ENCODE measurements around the gene MDFI. TPM values are rescaled to one million over a fixed set of nuclear protein-coding genes. Genes with fewer than 3 reads are reported as not detected.

MDFI gene
- total and polyA plus RNA-seq, 7 donors, result 0.53 to 3.0 (median 0.93) TPM

DNA sequence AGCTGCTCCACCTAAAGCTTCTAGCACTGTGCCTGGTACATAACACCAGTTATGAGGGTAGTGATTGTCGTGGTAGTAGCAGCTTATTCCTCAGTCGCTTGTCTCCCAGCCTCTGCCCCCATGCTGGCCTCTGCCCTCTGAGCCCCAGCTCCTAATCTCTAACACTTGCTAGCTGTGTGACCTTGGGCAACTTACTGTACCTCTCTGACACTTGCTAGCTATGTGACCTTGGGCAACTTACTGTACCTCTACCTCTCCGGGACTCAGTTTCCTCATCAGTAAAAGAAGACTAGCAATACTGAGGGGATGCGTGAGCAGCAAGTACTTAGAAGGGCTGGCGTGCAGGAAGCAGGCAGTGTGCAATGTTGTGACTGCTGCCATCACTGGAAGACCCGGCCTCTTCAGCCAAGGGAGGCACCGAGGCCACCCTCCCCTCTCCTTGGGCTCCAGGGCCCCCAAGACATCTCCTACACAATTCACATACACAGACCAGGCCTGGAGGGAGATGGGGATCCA lies 9.9 kb downstream of the MDFI start:
- no peak for ATAC-seq

DNA sequence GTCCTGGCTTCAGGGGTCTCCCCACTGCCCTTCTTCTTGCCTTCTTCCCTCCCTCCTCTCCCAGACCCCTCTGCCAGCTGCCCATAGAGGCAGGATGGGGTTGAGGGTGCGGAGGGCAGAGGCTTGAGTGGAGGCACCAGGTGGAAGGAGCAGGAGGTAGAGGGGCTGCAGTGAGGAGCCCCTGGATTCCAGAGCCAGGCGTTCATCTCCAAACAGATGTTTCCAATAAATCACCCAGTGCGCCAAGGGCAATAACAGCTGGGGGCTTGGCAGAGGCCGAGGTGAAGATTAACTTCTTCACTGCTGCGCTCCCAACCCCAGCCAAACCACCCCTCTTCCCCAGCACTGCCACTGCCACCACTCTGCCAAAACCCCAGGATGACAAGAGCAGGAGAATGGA lies 10.7 kb downstream of the MDFI start:
- ATAC-seq, result no peak
- WGBS, 3 donors, result 31 to 61% (median 43%) methylated on average over 5 of the region's 5 CpGs
- TF ChIP-seq, protein P1, sequence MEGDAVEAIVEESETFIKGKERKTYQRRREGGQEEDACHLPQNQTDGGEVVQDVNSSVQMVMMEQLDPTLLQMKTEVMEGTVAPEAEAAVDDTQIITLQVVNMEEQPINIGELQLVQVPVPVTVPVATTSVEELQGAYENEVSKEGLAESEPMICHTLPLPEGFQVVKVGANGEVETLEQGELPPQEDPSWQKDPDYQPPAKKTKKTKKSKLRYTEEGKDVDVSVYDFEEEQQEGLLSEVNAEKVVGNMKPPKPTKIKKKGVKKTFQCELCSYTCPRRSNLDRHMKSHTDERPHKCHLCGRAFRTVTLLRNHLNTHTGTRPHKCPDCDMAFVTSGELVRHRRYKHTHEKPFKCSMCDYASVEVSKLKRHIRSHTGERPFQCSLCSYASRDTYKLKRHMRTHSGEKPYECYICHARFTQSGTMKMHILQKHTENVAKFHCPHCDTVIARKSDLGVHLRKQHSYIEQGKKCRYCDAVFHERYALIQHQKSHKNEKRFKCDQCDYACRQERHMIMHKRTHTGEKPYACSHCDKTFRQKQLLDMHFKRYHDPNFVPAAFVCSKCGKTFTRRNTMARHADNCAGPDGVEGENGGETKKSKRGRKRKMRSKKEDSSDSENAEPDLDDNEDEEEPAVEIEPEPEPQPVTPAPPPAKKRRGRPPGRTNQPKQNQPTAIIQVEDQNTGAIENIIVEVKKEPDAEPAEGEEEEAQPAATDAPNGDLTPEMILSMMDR (IDR thresholded peaks at IDR 0.05), result no peak
- intact Hi-C loops (cut with DNase I), result no loop called here
- H3K4me3 ChIP-seq, result no peak overlapping the region
- H3K27me3 ChIP-seq (ENCODE audit: insufficient read depth in 3 of 3, low read length in 2 of 3), result peaks cover 0 to 21% (median 10%) of the 10 kb centered on the region in 3 donors
- DNase-seq, result no peak
- H3K4me1 ChIP-seq, result no peaks in the 10 kb centered on the region
- H3K9me3 ChIP-seq, result no peaks in the 10 kb centered on the region
- no peaks in the 10 kb centered on the region for H3K36me3 ChIP-seq (ENCODE audit: insufficient read depth in 1 of 2, low read depth in 1 of 2)
- no peak overlapping the region for H3K27ac ChIP-seq

More for the DNA sequence above, 9.9 kb downstream of the MDFI start:
- peaks cover 0 to 21% (median 10%) of the 10 kb centered on the region in 3 donors for H3K27me3 ChIP-seq (ENCODE audit: insufficient read depth in 3 of 3, low read length in 2 of 3)
- no peaks in the 10 kb centered on the region for H3K9me3 ChIP-seq
- TF ChIP-seq, protein P1 (IDR thresholded peaks at IDR 0.05), result no peak
- H3K4me1 ChIP-seq, result no peaks in the 10 kb centered on the region
- no peak overlapping the region for H3K27ac ChIP-seq
- 44 to 62% (median 50%) methylated on average over 7 of the region's 7 CpGs for WGBS, 3 donors
- H3K4me3 ChIP-seq, result no peak overlapping the region
- H3K36me3 ChIP-seq (ENCODE audit: insufficient read depth in 1 of 2, low read depth in 1 of 2), result no peaks in the 10 kb centered on the region
- intact Hi-C loops (cut with DNase I), result no loop called here
- DNase-seq, result no peak

DNA sequence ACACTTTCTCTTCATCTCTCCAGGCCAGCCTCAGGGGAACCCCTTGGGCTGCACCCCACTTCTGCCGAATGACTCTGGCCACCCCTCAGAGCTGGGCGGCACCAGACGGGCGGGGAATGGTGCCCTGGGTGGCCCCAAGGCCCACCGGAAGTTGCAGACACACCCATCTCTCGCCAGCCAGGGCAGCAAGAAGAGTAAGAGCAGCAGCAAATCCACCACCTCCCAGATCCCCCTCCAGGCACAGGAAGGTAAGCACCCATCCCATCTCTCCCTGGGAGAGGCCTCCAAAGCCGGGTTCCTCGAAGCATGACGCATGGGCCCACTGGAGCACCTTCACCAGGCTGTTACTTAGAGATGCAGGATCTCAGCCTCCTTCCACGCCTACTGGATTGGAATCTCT lies 11.3 kb downstream of the MDFI start:
- intact Hi-C loops (cut with DNase I), result no loop called here
- no peak overlapping the region for H3K4me3 ChIP-seq
- H3K4me1 ChIP-seq, result no peaks in the 10 kb centered on the region
- peaks cover 0 to 21% (median 10%) of the 10 kb centered on the region in 3 donors for H3K27me3 ChIP-seq (ENCODE audit: insufficient read depth in 3 of 3, low read length in 2 of 3)
- no peaks in the 10 kb centered on the region for H3K9me3 ChIP-seq
- no peak for ATAC-seq
- no peaks in the 10 kb centered on the region for H3K36me3 ChIP-seq (ENCODE audit: insufficient read depth in 1 of 2, low read depth in 1 of 2)
- H3K27ac ChIP-seq, result no peak overlapping the region
- TF ChIP-seq, protein P1 (IDR thresholded peaks at IDR 0.05), result no peak
- DNase-seq, result no peak
- 57 to 77% (median 57%) methylated on average over 10 of the region's 10 CpGs for WGBS, 3 donors

DNA sequence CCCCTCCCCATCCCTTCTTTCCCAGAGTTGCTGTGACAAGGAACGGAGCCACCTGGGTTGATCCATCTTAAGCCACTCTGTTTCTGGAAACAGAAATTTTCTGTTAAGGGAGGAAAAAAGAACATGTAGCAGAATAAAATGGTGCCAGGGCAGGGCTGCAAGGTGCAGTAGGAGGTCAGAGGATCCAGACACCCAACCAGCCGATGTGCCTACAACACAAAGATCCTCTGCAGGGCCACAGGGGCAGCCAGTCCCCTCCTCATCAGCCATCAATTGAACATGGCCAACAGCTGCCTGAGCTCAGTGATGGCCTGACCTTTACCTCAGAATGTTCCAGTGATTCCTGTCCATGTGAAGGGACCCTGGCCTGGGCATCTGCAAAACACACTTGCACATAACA lies 11.9 kb downstream of the MDFI start:
- Histone ChIP-seq H3K4me3 (no peak overlapping the region), H3K36me3 (ENCODE audit: insufficient read depth in 1 of 2, low read depth in 1 of 2) (no peaks in the 10 kb centered on the region), H3K27me3 (ENCODE audit: insufficient read depth in 3 of 3, low read length in 2 of 3) (peaks cover 0 to 21% (median 10%) of the 10 kb centered on the region in 3 donors), H3K9me3 (no peaks in the 10 kb centered on the region), H3K27ac (no peak overlapping the region), H3K4me1 (no peaks in the 10 kb centered on the region)
- intact Hi-C loops (cut with DNase I), result no loop called here
- WGBS, 3 donors, result 70 to 89% (median 73%) methylated on average over 2 of the region's 2 CpGs
- DNase-seq (no peak), ATAC-seq (no peak)
- TF ChIP-seq, protein P1 (IDR thresholded peaks at IDR 0.05), result no peak
